Activated CD4-positive, alpha-beta T cell treated with anti-CD3 and anti-CD28 coated beads, Interleukin-2, amount 50 U/mL, for 24 hours (primary cell): ENCODE data around the gene PYGO1.
"Not testable (repeated sequence)": the region's sequence is repeated elsewhere in the genome, so short reads cannot be mapped to it uniquely, and the experiment has no call there.

ENCODE experiments used
- DNase-seq, 2 donors: peaks; one replicate each; pipeline ENCODE4 v3.0.0-alpha.2; 2020; ENCODE audit warnings: low read depth in 1 of 2, low spot score in 1 of 2

PYGO1 gene

DNA sequence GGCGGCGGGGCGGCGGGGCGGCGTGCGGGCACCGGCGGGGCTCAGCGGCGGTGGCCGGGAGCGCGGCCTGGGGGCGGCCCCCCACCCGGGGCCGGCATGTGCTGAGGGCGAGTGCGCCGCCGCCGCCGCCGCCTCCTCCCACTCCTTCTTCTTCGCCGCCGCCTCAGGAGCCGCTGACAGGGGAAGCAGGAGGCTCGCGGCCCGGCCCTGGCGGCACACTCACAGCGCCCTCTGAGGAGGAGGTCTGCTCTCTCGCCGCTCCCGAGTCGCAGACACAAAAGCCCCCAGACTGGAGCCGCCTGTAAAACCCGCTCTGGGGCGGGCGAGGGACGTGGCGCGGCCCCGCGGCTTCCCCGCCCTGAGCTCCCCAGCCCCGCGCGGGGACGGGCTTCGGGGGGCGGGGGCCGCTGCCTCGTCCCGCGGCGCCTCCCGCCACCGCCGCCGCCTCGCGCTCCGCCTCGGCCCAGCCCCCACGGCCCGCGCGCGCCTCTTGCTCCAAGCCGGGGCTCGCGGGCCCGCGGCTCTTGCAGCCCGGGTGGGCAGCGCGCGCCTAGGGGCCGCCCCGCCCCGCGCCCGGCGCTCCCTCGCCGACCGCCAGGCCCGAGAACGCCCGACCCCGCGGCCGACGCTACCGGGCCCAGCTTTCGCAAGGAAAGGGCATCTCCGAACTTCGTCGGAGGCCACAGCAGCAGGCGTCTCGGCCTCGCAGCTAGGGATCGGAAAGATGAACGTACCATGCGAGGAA, at the start of gene PYGO1:
TSS of gene PYGO1 (minus strand) at position 276 of the 745 bp plus-strand sequence. CDS start 462 bp downstream, outside the sequence.
- no peak for DNase-seq

DNA sequence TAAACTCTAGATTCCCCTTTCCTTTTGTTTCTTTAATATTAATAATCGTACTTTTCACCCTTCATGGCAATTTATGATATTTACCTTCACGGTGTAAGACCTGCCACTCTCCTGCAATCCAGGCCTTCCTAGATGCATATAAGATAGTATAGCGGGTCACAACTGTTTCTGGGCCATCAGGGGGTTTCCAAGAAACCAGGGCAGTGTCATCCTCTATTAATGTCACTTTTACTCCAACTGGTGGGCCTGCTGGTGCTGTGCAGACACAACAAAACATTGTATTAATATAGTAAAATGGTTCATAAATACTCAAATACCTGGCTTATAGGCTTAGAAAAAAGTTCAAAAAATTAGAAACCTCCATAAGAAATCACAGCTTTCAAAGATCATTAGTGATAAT, 48.9 kb upstream of the PYGO1 start:
- no peak for DNase-seq

- DNase-seq: no peak
These were observed 45.6 kb upstream of the PYGO1 start for GRCh38 chr15:55633731-55634130.

DNA sequence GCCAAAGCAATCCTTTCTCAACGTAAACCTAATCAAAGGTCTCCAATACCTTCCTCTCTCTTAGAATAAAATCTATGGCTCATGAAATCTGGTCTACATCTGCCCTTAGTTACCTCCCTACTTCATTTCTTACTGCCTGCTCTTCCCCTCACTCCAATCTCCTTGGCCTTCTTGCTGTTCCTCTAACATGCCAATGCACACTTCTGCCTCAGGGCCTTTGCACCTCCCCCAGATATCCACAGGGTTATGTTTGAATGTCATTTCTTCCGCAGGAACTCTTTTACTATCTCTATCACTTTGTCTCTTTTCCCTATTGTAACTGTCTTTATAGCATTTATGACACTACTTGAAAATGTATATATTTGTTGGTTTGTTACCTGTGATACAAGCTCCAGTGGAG, 44.3 kb upstream of the PYGO1 start:
- DNase-seq: no peak

GRCh38 chr15:55630858-55631257, 42.7 kb upstream of the PYGO1 start:
- no peak for DNase-seq

- no peak for DNase-seq
These were observed 40.2 kb upstream of the PYGO1 start for GRCh38 chr15:55628369-55628730.

GRCh38 chr15:55627730-55628368, 39.7 kb upstream of the PYGO1 start:
- DNase-seq: no peak

- no peak for DNase-seq
These were observed 31.6 kb upstream of the PYGO1 start for GRCh38 chr15:55619783-55620182.

GRCh38 chr15:55618387-55618786, 30.2 kb upstream of the PYGO1 start:
- DNase-seq: no peak

- DNase-seq: no peak
These were observed 27.3 kb upstream of the PYGO1 start for GRCh38 chr15:55615445-55615844.

GRCh38 chr15:55613727-55614126, 25.6 kb upstream of the PYGO1 start:
- DNase-seq: no peak

DNA sequence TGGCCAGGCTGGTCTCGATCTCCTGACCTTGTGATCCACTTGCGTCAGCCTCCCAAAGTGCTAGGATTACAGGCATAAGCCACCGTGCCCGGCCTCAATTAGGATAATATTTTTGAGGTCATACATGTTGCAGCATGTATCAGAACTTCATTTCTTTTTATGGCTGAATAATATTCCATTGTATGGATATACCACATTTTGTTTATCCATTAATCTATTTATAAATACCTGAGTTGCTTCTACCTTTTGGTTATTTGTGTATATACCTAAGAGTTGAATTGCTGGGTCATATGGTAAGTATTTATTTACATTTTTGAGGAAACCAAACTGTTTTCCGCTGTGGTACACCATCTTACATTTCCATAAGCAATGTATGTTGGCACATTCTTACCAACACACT, 18.1 kb upstream of the PYGO1 start:
- DNase-seq: no peak

GRCh38 chr15:55601374-55601773, 13.2 kb upstream of the PYGO1 start:
- no peak for DNase-seq

DNA sequence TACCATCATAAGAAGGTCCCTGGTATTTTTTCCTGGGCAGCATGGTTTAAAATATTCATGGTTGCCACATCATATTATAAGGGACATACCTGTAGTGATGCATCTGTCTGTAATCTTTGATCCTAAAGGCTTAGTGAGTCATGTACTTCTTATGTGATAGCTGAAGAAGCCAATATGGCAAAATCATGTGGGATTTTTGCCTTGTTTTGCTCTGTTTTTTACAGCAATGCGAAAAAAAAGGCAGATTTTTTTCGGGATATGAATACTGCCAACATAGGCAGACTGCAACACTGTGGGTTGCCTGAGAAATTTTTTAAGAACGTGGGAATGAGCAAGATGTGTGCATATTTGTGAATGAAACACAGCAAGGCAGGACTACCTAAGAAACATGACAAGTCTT, 11.3 kb upstream of the PYGO1 start:
- no peak for DNase-seq

DNA sequence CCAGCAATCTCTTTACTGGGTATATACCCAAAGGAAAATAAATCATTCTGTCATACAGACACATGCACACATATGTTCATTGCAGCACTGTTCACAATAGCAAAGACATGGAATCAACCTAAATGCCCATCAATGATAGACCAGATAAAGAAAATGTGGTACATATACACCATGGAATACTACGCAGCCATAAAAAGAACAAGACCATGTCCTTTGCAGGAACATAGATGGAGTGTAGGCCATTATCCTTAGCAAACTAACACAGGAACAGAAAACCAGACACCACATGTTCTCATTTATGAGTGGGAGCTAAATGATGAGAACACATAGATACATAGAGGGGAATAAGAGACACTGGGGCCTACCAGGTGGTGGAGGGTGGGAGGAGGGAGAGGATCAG, 4.9 kb upstream of the PYGO1 start:
- DNase-seq: not testable (repeated sequence)

DNA sequence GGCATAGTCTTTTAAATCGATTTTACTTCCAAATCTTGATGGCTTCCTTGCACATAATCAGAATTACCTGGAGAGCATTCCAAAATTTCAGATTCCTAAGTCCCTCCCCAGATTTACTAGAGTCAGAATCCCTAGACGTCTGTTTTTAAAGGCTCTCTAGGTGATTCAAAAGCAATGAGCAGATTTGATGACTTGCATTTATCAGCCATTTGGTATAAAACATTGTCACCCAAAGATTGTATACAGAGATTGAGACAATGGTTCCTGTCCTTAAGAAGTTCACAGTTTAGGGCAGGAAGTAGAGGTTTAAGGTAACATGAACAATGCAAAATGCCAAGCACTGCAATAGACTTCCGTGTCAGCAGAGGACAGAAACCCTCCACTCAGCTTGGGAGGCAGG, 2.6 kb upstream of the PYGO1 start:
- DNase-seq: no peak

DNA sequence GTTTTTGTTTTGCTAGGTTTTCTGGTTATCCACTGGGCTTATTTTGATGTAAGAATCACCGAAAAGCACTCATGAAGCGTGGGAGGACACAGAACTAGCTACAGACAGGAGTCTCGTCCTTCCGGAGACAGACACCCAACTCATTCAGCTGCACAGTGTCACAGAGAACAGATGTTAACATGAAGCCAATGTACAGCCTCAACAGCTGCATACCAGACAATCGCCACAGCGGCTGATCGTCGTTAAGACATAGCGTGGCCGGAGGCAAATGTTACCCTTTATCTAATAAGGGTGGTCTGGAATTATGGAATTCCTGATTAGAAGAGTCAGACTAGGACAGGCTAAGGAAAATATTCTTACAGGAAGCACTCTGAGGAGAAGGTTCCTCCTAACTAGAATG, 1.1 kb upstream of the PYGO1 start:
- no peak for DNase-seq

DNA sequence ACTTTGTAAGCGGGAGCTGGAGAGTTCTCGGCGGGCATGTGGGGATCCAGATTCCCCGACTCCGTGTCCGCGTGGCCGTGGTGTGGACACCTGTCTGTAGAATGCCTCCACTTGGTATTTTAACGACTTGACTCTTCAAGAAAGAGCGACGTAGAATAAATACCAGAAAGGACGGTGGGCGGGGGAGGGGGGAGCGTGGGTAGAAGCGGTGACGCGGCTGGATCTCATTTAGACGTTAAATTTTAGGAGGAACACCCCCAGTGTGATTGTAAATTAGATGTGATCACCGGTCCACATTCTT, 620 bp upstream of the PYGO1 start:
- no peak for DNase-seq

- peak in 1 of 2 donors; percentile 2 for DNase-seq
These were observed 650 bp downstream of the PYGO1 start for GRCh38 chr15:55587321-55588069.

DNA sequence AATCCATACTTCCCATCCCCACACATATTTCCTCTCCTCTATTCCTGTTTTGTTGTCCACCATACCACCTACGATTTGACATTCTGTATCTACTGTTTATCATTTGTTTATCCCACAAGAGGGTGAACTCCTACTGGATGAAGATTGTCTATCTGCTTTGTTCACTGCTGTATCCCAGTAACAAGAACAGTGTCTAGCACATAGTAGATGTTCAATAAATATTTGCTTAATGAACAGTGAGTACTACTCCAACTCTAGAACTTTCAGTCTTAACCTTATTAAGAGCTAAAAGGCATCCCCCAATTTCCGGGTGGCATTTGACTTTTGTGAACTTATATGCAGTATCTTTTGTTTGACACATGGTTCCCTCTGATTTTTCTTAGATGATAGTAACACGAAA, 1.3 kb downstream of the PYGO1 start:
- no peak for DNase-seq

DNA sequence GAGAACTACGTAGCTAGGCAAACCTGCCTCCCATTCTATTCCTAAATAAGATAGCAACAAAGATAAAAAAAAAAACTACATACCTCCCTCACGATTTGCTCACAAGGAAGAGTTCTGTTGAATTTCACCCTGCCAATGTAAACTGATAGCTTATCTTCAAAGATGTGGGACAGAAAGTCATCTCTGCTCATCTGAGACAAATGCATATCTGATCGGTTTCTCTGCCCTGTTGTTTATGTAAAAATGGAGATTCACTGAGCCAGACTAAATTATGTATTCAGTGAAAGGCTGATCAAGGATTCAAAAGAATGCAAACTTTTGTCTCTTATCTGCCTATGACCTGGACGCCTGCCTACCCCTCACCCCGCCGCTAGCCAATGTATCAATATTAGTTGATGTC, 11.2 kb downstream of the PYGO1 start:
- DNase-seq: no peak

DNA sequence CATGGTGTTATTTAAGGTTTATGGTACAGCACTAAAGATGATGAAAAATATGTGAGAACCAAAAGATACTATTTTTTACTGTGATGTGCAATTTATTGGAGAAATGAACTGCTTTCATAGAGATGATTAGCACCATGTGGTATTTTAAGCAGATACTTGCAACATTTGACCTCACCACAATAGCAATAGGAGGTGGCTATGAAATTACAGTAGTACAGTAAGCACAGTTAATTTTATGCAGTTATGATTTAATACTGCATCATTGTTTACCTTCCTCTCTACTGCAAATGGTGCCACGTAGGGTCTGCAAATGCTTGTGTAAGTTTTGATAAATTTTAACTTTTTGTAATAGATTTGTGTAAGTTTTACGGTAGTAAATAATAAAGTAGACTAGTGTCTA, 14.0 kb downstream of the PYGO1 start:
- no peak for DNase-seq

DNA sequence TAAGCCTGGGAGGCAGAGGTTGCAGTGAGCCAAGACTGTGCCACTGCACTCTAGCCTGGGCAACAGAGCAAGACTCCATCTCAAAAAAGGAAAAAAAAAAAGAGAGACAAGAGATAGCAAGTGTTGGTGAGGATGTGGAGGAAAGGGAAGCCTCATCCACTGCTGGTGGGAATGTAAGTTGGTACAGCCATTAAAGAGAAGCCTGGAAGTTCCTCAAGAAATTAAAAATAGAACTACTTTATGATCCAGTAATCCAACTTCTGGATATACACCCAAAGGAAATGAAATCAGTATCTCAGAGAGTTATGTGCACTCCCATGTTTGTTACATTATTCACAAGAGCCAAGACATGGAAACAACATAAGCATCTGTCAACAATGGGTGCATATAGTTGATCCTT, 14.9 kb downstream of the PYGO1 start:
- DNase-seq: no peak
